ENCODE measurements around the gene SCAP.

Gene SCAP

GRCh38 chr3:47412842-47413520, 62.8 kb downstream of the SCAP start:
- DNase-seq = no peak

- DNase-seq = no peak
These were observed 63.3 kb downstream of the SCAP start for GRCh38 chr3:47412453-47412756.

- no peak for DNase-seq
These were observed 63.9 kb downstream of the SCAP start for GRCh38 chr3:47411696-47412452.

GRCh38 chr3:47410801-47411646, 64.7 kb downstream of the SCAP start:
- DNase-seq = no peak

- DNase-seq = no peak
These were observed 65.4 kb downstream of the SCAP start for GRCh38 chr3:47410417-47410720.

GRCh38 chr3:47409688-47410416, 65.9 kb downstream of the SCAP start:
- DNase-seq = no peak

GRCh38 chr3:47409284-47409683, 66.5 kb downstream of the SCAP start:
- DNase-seq = no peak

- no peak for DNase-seq
These were observed 66.9 kb downstream of the SCAP start for GRCh38 chr3:47408839-47409229.

GRCh38 chr3:47407896-47408838, 67.6 kb downstream of the SCAP start:
- no peak for DNase-seq

GRCh38 chr3:47407237-47407636, 68.5 kb downstream of the SCAP start:
- no peak for DNase-seq

GRCh38 chr3:47406762-47407149, 69.0 kb downstream of the SCAP start:
- no peak for DNase-seq

GRCh38 chr3:47405820-47406761, 69.7 kb downstream of the SCAP start:
- no peak for DNase-seq

GRCh38 chr3:47404955-47405790, 70.6 kb downstream of the SCAP start:
- no peak for DNase-seq

GRCh38 chr3:47404431-47404876, 71.3 kb downstream of the SCAP start:
- no peak for DNase-seq

- no peak for DNase-seq
These were observed 76.0 kb downstream of the SCAP start for GRCh38 chr3:47399531-47400270.

- DNase-seq = no peak
These were observed 76.7 kb downstream of the SCAP start for GRCh38 chr3:47399016-47399415.

- no peak for DNase-seq
These were observed 77.5 kb downstream of the SCAP start for GRCh38 chr3:47398228-47398627.

GRCh38 chr3:47394881-47395280, 80.9 kb downstream of the SCAP start:
- DNase-seq = no peak
